Heart right ventricle (tissue), 16 donors: ENCODE data around the gene SARS1. TPM values are rescaled to one million over a fixed set of nuclear protein-coding genes. Genes with fewer than 3 reads are reported as not detected.

Experiments
- ATAC-seq, 8 donors: fragments of 200-7000 bp; cut with Tn5 transposase; one replicate each; pipeline ENCODE4 v1.9.1; 2020; ENCODE audit warnings: mild to moderate bottlenecking in 8 of 8, moderate library complexity in 8 of 8, moderate number of reproducible peaks in 1 of 8
- DNase-seq, 2 donors: peaks; one replicate each; pipeline ENCODE4 v3.0.0-alpha.2; 2020
- H3K27ac ChIP-seq, 10 donors: fragments of 200-600 bp; sonication (generic) in 2 of 10; one replicate each; pipeline versions ENCODE4 v1.5.0 to v1.8.0; 2020 to 2022; ENCODE audit warnings: mild to moderate bottlenecking in 3 of 10
- H3K27me3 ChIP-seq, 7 donors: fragments of 200-600 bp; one replicate each; pipeline ENCODE4 v1.8.0; 2021 to 2022; ENCODE audit warnings: mild to moderate bottlenecking in 2 of 7
- H3K36me3 ChIP-seq, 9 donors: fragments of 200-600 bp; sonication (generic) in 1 of 9; one replicate each; pipeline versions ENCODE4 v1.5.0 to v1.8.0; 2020 to 2022; ENCODE audit warnings: mild to moderate bottlenecking in 2 of 9
- H3K4me1 ChIP-seq, 9 donors: fragments of 200-600 bp; sonication (generic) in 1 of 9; one replicate each; pipeline versions ENCODE4 v1.5.0 to v1.8.0; 2020 to 2022; ENCODE audit warnings: mild to moderate bottlenecking in 4 of 9
- H3K4me3 ChIP-seq, 10 donors: fragments of 200-600 bp; sonication (generic) in 2 of 10; one replicate each; pipeline versions ENCODE4 v1.5.0 to v1.8.0; 2020 to 2022; ENCODE audit warnings: mild to moderate bottlenecking in 7 of 10, moderate library complexity in 2 of 10
- H3K9me3 ChIP-seq, 11 donors: fragments of 200-600 bp in 10 of 11; sonication (generic) in 2 of 11; one replicate each; pipeline versions ENCODE4 v1.5.0 to v1.8.0; 2013 to 2022; ENCODE audit warnings: mild to moderate bottlenecking in 2 of 11, control low read depth in 1 of 11, moderate library complexity in 1 of 11
- CTCF ChIP-seq, 9 donors: fragments of 200-600 bp; sonication (generic) in 2 of 9; IDR thresholded peaks; one replicate each; pipeline versions ENCODE4 v1.5.0 to v1.8.0; 2021 to 2022; ENCODE audit warnings: antibody characterized with exemption in 9 of 9, mild to moderate bottlenecking in 5 of 9, moderate library complexity in 1 of 9
- WGBS, 2 donors: extraction: QIAGEN DNeasy Blood & Tissue Kit; methylation state at CpG; one replicate each; pipeline ENCODE4 v1.1.7; 2013; ENCODE audit warnings: inconsistent platforms in 1 of 2; 5-methylcytosine and 5-hydroxymethylcytosine counted together
- intact Hi-C, 10 donors: fragments of 100-400 bp; cut with DNase I; formaldehyde crosslinking; loops; one replicate each; pipeline versions ENCODE4 v1.11.1 to v1.14.2; 2022
- polyA plus RNA-seq, 2 donors: library from polyadenylated mRNA; stranded (reverse); fragments of 200-250 nt; gene quantifications; one replicate each; pipeline ENCODE4 v1.2.3, GENCODE V29; 2013
- total RNA-seq, 10 donors: library from RNA; stranded (reverse); fragmentation: NEBNext Ultra II Directional in 3 of 10; extraction: Animal tissue kit (Norgen Biotek cat#: 25700) in 3 of 10; gene quantifications; one replicate each; pipeline versions ENCODE4 v1.2.1 to v1.2.4, GENCODE V29; 2021 to 2023
- donor health status: Arrhythmogenic right ventricular cardiomyopathy.
- donor health status: ischemic (EF 13 %, LVEDD 7.1; RV severe dilation, severe dysfunction).
- donor health status: healthy with polysubstance abuse.
- donor health status: DM: no; HTN: yes; CAD: no.
- donor health status: DM: no; HTN: no; CAD: no.
- donor health status: ischemic (EF 25% LVEDD 6.9; RV normal size, moderate dysfunction).
- donor health status: ischemic (EF 25% LVEDD 5.7; RV mildly dilated, moderate dysfunction).
- donor health status: healthy.
- donor health status: DM: yes; HTN: yes; CAD: no.
- donor health status: Ischemic cardiomyopathy.
- donor health status: ischemic (EF 35%, LVEDD 5.7; RV mildly dilated, moderate dysfunction).
- donor health status: nonischemic (EF 11% LVEDD 7.7; RV severe dilation, severe dysfunction).
- donor health status: DM: yes; HTN: yes; CAD: no.
- donor health status: PGD.
- donor health status: ischemic (EF 29% LVEDD 5.4; RV normal size, mild dysfunction).
- donor health status: nonischemic (EF 23%, LVEDD 6.1; RV moderate dilation, normal function).

Gene SARS1
- total and polyA plus RNA-seq, 12 donors = 38.3 to 153 (median 99.2) TPM

GRCh38 chr1:109261006-109261405 is 47.3 kb downstream of the SARS1 start:
- Histone ChIP-seq H3K27ac (no peak overlapping the region), H3K27me3 (no peaks in the 10 kb centered on the region), H3K4me1 (peaks cover 0 to 11% (median 0%) of the 10 kb centered on the region in 9 donors), H3K36me3 (peaks cover 0 to 3% (median 0%) of the 10 kb centered on the region in 9 donors), H3K9me3 (no peaks in the 10 kb centered on the region), H3K4me3 (no peak overlapping the region)
- TF ChIP-seq CTCF (IDR thresholded peaks at IDR 0.05) = no peak
- 92 to 93% methylated on average over 16 of the region's 16 CpGs for WGBS, 2 donors
- DNase-seq (no peak), ATAC-seq (no peak)
- intact Hi-C loops = loop anchor here in 6 of 10 donors (5.0 to 10.0 kb wide), 4 partner anchors 136 to 274 kb away; partner anchors contain the start of genes SORT1 (in 2 of the 6) and GPR61 (in 1 of the 6)

- intact Hi-C loops = loop anchor here in 6 of 10 donors (5.0 to 10.0 kb wide), 4 partner anchors 136 to 273 kb away; partner anchors contain the start of genes SORT1 (in 2 of the 6) and GPR61 (in 1 of the 6)
- Histone ChIP-seq H3K27ac (no peak overlapping the region), H3K27me3 (no peaks in the 10 kb centered on the region), H3K4me3 (no peak overlapping the region), H3K36me3 (peaks cover 0 to 3% (median 0%) of the 10 kb centered on the region in 9 donors), H3K4me1 (peaks cover 0 to 11% (median 0%) of the 10 kb centered on the region in 9 donors), H3K9me3 (no peaks in the 10 kb centered on the region)
- 88 to 92% methylated on average over 6 of the region's 6 CpGs for WGBS, 2 donors
- no peak for ATAC-seq
- no peak for DNase-seq
- TF ChIP-seq CTCF (IDR thresholded peaks at IDR 0.05) = no peak
These were observed 47.9 kb downstream of the SARS1 start for GRCh38 chr1:109261578-109261977.

- DNase-seq (no peak), ATAC-seq (no peak)
- no peaks in the 10 kb centered on the region for H3K9me3 ChIP-seq
- WGBS, 2 donors = 86 to 87% methylated on average over 22 of the region's 22 CpGs
- TF ChIP-seq CTCF (IDR thresholded peaks at IDR 0.05) = no peak
- intact Hi-C loops = loop anchor here in 7 of 10 donors (1.0 to 10.0 kb wide), 6 partner anchors 135 to 272 kb away; partner anchors contain the start of genes SORT1 (in 2 of the 7) and GPR61 (in 1 of the 7)
- H3K27ac ChIP-seq = no peak overlapping the region
- peaks cover 0 to 3% (median 0%) of the 10 kb centered on the region in 9 donors for H3K36me3 ChIP-seq
- H3K4me1 ChIP-seq = peaks cover 0 to 11% (median 0%) of the 10 kb centered on the region in 9 donors
- no peak overlapping the region for H3K4me3 ChIP-seq
- H3K27me3 ChIP-seq = no peaks in the 10 kb centered on the region
These were observed 48.7 kb downstream of the SARS1 start for GRCh38 chr1:109262231-109263055.

GRCh38 chr1:109263234-109263596 is 49.5 kb downstream of the SARS1 start:
- Histone ChIP-seq H3K4me1 (peaks cover 0 to 11% (median 0%) of the 10 kb centered on the region in 9 donors), H3K9me3 (no peaks in the 10 kb centered on the region), H3K4me3 (no peak overlapping the region), H3K36me3 (peaks cover 0 to 3% (median 0%) of the 10 kb centered on the region in 9 donors), H3K27ac (no peak overlapping the region), H3K27me3 (no peaks in the 10 kb centered on the region)
- intact Hi-C loops = loop anchor here in 7 of 10 donors (1.0 to 10.0 kb wide), 6 partner anchors 134 to 272 kb away; partner anchors contain the start of genes SORT1 (in 2 of the 7) and GPR61 (in 1 of the 7)
- ATAC-seq (peak in 5 of 8 donors; percentile 3 to 7 (median 5)), DNase-seq (no peak)
- no peak for TF ChIP-seq CTCF (IDR thresholded peaks at IDR 0.05)
- WGBS, 2 donors = 73 to 74% methylated on average over 11 to 12 of the region's 12 CpGs
